HepG2 (cell line): ENCODE measurements around the gene SUCLA2. TPM values are rescaled to one million over a fixed set of nuclear protein-coding genes. Genes with fewer than 3 reads are reported as not detected.
A peak's percentile ranks its signal among the peaks of the same experiment; 100 is the strongest.

Experiments
- ARHGAP35 ChIP-seq: sonication (generic); formaldehyde crosslinking; IDR thresholded peaks from 2 replicates; pipeline ENCODE4 v1.9.0; 2022; ENCODE audit warnings: mild to moderate bottlenecking, inconsistent platforms, moderate library complexity, missing genetic modification reagents, borderline replicate concordance
- BRD4 ChIP-seq: sonication (generic); formaldehyde crosslinking; IDR thresholded peaks from 2 replicates; pipeline ENCODE4 v1.4.0; 2020; ENCODE audit warnings: missing genetic modification reagents
- CCAR2 ChIP-seq: fragments of 200-400 bp; formaldehyde crosslinking; optimal IDR thresholded peaks from 2 replicates; pipeline ENCODE3; 2018; ENCODE audit warnings: low read depth, mild to moderate bottlenecking, low read length, moderate library complexity
- CREM ChIP-seq, 2 experiments: sonication (generic) in 1 of 2; formaldehyde crosslinking in 1 of 2; IDR thresholded peaks; 2 replicates each; pipeline versions ENCODE4 v1.4.0 to v1.6.1; 2016 to 2020; ENCODE audit warnings: antibody characterized with exemption in 1 of 2, mild to moderate bottlenecking in 1 of 2, missing genetic modification reagents in 1 of 2
- DNMT1 ChIP-seq: sonication (generic); formaldehyde crosslinking; IDR thresholded peaks from 2 replicates; pipeline ENCODE4 v1.5.1; 2020; ENCODE audit warnings: mild to moderate bottlenecking, missing genetic modification reagents
- HINFP ChIP-seq: sonication (generic); formaldehyde crosslinking; IDR thresholded peaks from 2 replicates; pipeline ENCODE4 v1.4.0; 2020; ENCODE audit warnings: low read depth, mild to moderate bottlenecking, missing genetic modification reagents
- MATR3 ChIP-seq: sonication (generic); formaldehyde crosslinking; IDR thresholded peaks from 2 replicates; pipeline ENCODE4 v1.4.0; 2020; ENCODE audit warnings: missing genetic modification reagents
- SETDB1 ChIP-seq: sonication (generic); formaldehyde crosslinking; IDR thresholded peaks from 2 replicates; pipeline ENCODE4 v1.5.1; 2020; ENCODE audit warnings: missing genetic modification reagents, mild to moderate bottlenecking, borderline replicate concordance
- U2AF1 ChIP-seq: fragments of 200-400 bp; formaldehyde crosslinking; optimal IDR thresholded peaks from 2 replicates; pipeline ENCODE3; 2017; ENCODE audit warnings: mild to moderate bottlenecking, low read depth, low read length
- ZBTB1 ChIP-seq: sonication (generic); formaldehyde crosslinking; IDR thresholded peaks from 2 replicates; pipeline ENCODE4 v1.4.0; 2020; ENCODE audit warnings: missing genetic modification reagents, borderline replicate concordance
- ZNF142 ChIP-seq: sonication (generic); formaldehyde crosslinking; IDR thresholded peaks from 2 replicates; pipeline ENCODE4 v1.4.0; 2020; ENCODE audit warnings: missing genetic modification reagents
- ZNF224 ChIP-seq: sonication (generic); formaldehyde crosslinking; IDR thresholded peaks from 2 replicates; pipeline ENCODE4 v1.5.0; 2020; ENCODE audit warnings: mild to moderate bottlenecking, missing genetic modification reagents
- ZNF317 ChIP-seq: sonication (generic); formaldehyde crosslinking; IDR thresholded peaks from 2 replicates; pipeline ENCODE4 v1.5.0; 2020; ENCODE audit warnings: mild to moderate bottlenecking, missing genetic modification reagents
- ZNF446 ChIP-seq: sonication (generic); formaldehyde crosslinking; IDR thresholded peaks from 2 replicates; pipeline ENCODE4 v1.5.0; 2020; ENCODE audit warnings: mild to moderate bottlenecking, missing genetic modification reagents
- ZNF549 ChIP-seq: sonication (generic); formaldehyde crosslinking; IDR thresholded peaks from 2 replicates; pipeline ENCODE4 v1.5.0; 2020; ENCODE audit warnings: missing genetic modification reagents
- ZNF7 ChIP-seq: IDR thresholded peaks from 2 replicates; pipeline ENCODE4 v1.6.1; 2016; ENCODE audit warnings: missing biosample characterization, missing genetic modification reagents
- ZNF703 ChIP-seq: sonication (generic); formaldehyde crosslinking; IDR thresholded peaks from 2 replicates; pipeline ENCODE4 v1.5.1; 2020; ENCODE audit warnings: missing genetic modification reagents, mild to moderate bottlenecking, moderate library complexity, borderline replicate concordance
- polyA plus RNA-seq, 8 experiments: library from polyadenylated mRNA; depleted of rRNA in 3 of 8; stranded (reverse) in 7 of 8; unstranded in 1 of 8; fragments of >200 nt; fragmentation: Illumina TruSeq in 4 of 8; extraction: Trizol in 4 of 8; gene quantifications; 2 replicates each; pipeline versions ENCODE4 v1.2.1 to v1.2.3, GENCODE V29; 2011 to 2016; ENCODE audit warnings: low read depth in 4 of 8, missing spikeins in 1 of 8, mixed read lengths in 1 of 8; ENCODE audit not compliant: insufficient read depth in 1 of 8
- total RNA-seq, 5 experiments: library from RNA; depleted of rRNA; stranded (reverse); fragments of >200 nt; fragmentation: Illumina TruSeq; extraction: Trizol; gene quantifications; 2 replicates each; pipeline ENCODE4 v1.2.3, GENCODE V29; 2016; ENCODE audit warnings: low read depth in 1 of 5
- TF ChIP-seq, protein P1 (sequence below): sonication (generic); formaldehyde crosslinking; IDR thresholded peaks from 2 replicates; pipeline ENCODE4 v1.5.1; 2020; ENCODE audit warnings: missing genetic modification reagents, mild to moderate bottlenecking, borderline replicate concordance

SUCLA2 gene
- total and polyA plus RNA-seq, 2 of the 13 experiments (the other 11 are each of a cell fraction or from before 2014, with no cell fraction given), result 28.4 to 77.1 TPM

DNA sequence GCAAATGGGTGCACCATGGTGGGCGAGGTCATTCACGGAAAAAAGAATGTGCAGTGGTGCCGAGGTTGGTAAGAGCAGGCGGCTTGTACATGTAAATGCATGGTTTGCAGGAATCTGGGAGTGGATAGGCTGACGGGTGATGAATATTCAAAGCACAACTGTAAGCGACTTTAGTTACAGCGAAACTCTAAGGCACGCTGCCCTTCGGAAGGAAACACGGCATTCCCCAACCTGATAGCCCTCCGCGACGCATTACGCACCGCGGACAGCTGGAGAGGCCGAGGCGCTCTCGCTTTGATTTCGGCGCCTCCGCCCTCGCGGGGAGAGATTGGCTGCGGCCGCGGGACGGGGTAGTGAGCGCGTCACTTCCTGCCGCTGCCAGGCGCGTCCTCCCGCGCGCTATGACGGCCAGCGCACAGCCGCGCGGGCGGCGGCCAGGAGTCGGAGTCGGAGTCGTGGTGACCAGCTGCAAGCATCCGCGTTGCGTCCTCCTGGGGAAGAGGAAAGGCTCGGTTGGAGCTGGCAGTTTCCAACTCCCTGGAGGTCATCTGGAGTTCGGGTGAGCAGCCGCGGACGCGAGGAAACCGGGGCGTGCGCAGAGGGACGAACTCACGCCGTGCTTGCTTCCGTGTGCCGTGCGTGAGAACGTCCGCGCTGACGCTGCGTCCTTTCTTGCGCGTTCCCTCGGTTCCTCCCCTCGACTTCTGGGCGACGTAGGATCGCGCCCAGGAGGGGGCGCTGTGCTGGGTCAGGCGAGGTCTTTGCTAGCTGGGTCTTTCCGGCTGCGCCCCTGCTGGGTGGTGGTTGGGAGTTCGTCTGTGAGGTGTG, 36.5 kb upstream of the SUCLA2 start, which contains the start of gene NUDT15 (continued):
- TF ChIP-seq ZNF317 (CRISPR knock-in tag) (peak; percentile 55; the same call in 1 of the 2 replicates), ZNF549 (CRISPR knock-in tag) (no peak), HINFP (CRISPR knock-in tag) (peak; percentile 99), ARHGAP35 (CRISPR knock-in tag) (peak; percentile 83; the same call in 1 of the 2 replicates), ZNF7 (CRISPR knock-in tag) (0 out of 2 replicates have a peak, but pooled peaks have one; percentile 23), ZNF142 (peak; percentile 91), ZBTB1 (CRISPR knock-in tag) (no peak), BRD4 (CRISPR knock-in tag) (peak; percentile 83), CCAR2 (peak; percentile 60), CREM (IDR thresholded peaks at IDR 0.05) (peak; percentile 77), CREM (CRISPR knock-in tag; IDR thresholded peaks at IDR 0.05) (0 out of 2 replicates have a peak, but pooled peaks have one; percentile 36), ZNF224 (CRISPR knock-in tag) (0 out of 2 replicates have a peak, but pooled peaks have one; percentile 79), ZNF703 (CRISPR knock-in tag) (no peak), DNMT1 (CRISPR knock-in tag) (peak; percentile 74; the same call in 1 of the 2 replicates), U2AF1 (peak; percentile 63), MATR3 (CRISPR knock-in tag) (no peak), ZNF446 (CRISPR knock-in tag) (no peak), SETDB1 (no peak)
- TF ChIP-seq, protein P1, sequence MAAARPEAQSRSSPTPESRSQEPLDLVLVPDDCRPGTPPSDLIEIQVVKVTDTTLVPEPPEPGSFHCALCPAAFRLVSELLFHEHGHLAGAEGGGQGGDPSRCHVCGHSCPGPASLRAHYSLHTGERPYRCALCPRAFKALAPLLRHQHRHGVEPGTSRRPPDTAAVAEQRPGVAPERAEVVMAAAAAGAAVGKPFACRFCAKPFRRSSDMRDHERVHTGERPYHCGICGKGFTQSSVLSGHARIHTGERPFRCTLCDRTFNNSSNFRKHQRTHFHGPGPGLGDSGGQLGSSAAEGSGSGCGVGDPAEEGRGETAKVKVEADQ (CRISPR knock-in tag), result peak; percentile 93
